Loucy (cell line): ENCODE data around the gene TMPO.

ENCODE experiments used
- H2AFZ ChIP-seq: fragments of 200-600 bp; sonication (generic); 2 replicates; pipeline ENCODE4 v1.6.0; 2016; ENCODE audit warnings: antibody characterized with exemption, mild to moderate bottlenecking, low read length, moderate library complexity
- H3F3A ChIP-seq: fragments of 200-600 bp; 2 replicates; pipeline ENCODE4 v1.6.0; 2016; ENCODE audit warnings: antibody characterized with exemption, low read depth, mild to moderate bottlenecking
- H3K27me3 ChIP-seq: fragments of 200-600 bp; sonication (generic); 2 replicates; pipeline ENCODE4 v1.6.1; 2014; ENCODE audit warnings: low read length, mild to moderate bottlenecking; ENCODE audit not compliant: insufficient read depth, poor library complexity, severe bottlenecking
- H3K36me3 ChIP-seq: fragments of 200-600 bp; sonication (generic); 2 replicates; pipeline ENCODE4 v1.6.1; 2016; ENCODE audit warnings: low read length; ENCODE audit not compliant: insufficient read depth
- H3K4me1 ChIP-seq: fragments of 200-600 bp; sonication (generic); 2 replicates; pipeline ENCODE4 v1.5.1; 2014; ENCODE audit warnings: low read length, mild to moderate bottlenecking; ENCODE audit not compliant: insufficient read depth, poor library complexity, severe bottlenecking
- H3K4me2 ChIP-seq: fragments of 200-600 bp; sonication (generic); 2 replicates; pipeline ENCODE4 v1.6.0; 2014; ENCODE audit warnings: antibody characterized with exemption, low read length, low read depth, mild to moderate bottlenecking; ENCODE audit not compliant: poor library complexity, severe bottlenecking
- H3K4me3 ChIP-seq: fragments of 200-600 bp; sonication (generic); 2 replicates; pipeline ENCODE4 v1.5.1; 2014; ENCODE audit warnings: low read length, mild to moderate bottlenecking, mixed read lengths; ENCODE audit not compliant: poor library complexity, severe bottlenecking
- H3K79me2 ChIP-seq: fragments of 200-600 bp; sonication (generic); 2 replicates; pipeline ENCODE4 v1.6.1; 2014; ENCODE audit warnings: low read length; ENCODE audit not compliant: insufficient read depth
- H3K9ac ChIP-seq: fragments of 200-600 bp; sonication (generic); 2 replicates; pipeline ENCODE4 v1.6.0; 2014; ENCODE audit warnings: mild to moderate bottlenecking, low read depth, low read length, moderate library complexity; ENCODE audit not compliant: poor library complexity, severe bottlenecking
- H3K9me2 ChIP-seq: fragments of 200-600 bp; sonication (generic); replicated peaks from 2 replicates; pipeline ENCODE4 v1.6.1; 2016; ENCODE audit warnings: low read depth, low read length, mixed read lengths
- H3K9me3 ChIP-seq: fragments of 200-600 bp; sonication (generic); 2 replicates; pipeline ENCODE4 v1.6.1; 2014; ENCODE audit warnings: mild to moderate bottlenecking, antibody characterized with exemption, low read length, low read depth; ENCODE audit not compliant: insufficient read depth
- H4K20me1 ChIP-seq: fragments of 200-600 bp; sonication (generic); 2 replicates; pipeline ENCODE4 v1.6.0; 2014; ENCODE audit warnings: antibody characterized with exemption, low read length, mild to moderate bottlenecking; ENCODE audit not compliant: insufficient read depth, poor library complexity, severe bottlenecking
- EZH2phosphoT487 ChIP-seq: fragments of 200-600 bp; IDR thresholded peaks from 2 replicates; pipeline ENCODE4 v1.6.1; 2018; ENCODE audit warnings: antibody characterized with exemption, mild to moderate bottlenecking, moderate library complexity, borderline replicate concordance
- TF ChIP-seq, protein P1 (sequence below): fragments of 200-600 bp; sonication (generic); conservative IDR thresholded peaks from 2 replicates; pipeline ENCODE4 v1.5.1; 2014; ENCODE audit warnings: mild to moderate bottlenecking, antibody characterized with exemption, low read length

Gene TMPO

DNA sequence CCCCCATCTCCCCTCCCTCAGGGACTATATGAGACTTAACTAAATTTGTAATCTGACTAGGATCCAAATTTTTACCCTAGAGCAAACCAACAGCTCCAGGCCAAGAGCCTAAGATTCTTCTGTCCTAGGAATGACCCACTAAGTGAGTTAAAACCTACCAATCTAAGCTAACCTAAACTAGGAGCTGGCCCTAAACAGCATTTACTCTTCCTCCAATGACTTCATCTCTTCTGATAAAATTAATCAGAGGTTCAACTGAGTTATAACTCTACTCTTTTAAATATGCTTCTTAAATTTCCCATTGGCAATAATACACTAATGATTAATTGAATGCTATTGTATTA is 39.9 kb upstream of the TMPO start:
- Histone ChIP-seq H3K36me3 (no peaks in the 10 kb centered on the region), H3K9me2 (no peaks in the 10 kb centered on the region), H3K4me1 (no peaks in the 10 kb centered on the region), H4K20me1 (no peaks in the 10 kb centered on the region), H3K9ac (no peak overlapping the region), H3F3A (no peaks in the 10 kb centered on the region), H3K4me3 (no peak overlapping the region), H3K27me3 (no peaks in the 10 kb centered on the region), H3K9me3 (no peaks in the 10 kb centered on the region), H2AFZ (no peak overlapping the region), H3K4me2 (no peak overlapping the region), H3K79me2 (no peaks in the 10 kb centered on the region)
- TF ChIP-seq EZH2phosphoT487: no peak
- TF ChIP-seq, protein P1, sequence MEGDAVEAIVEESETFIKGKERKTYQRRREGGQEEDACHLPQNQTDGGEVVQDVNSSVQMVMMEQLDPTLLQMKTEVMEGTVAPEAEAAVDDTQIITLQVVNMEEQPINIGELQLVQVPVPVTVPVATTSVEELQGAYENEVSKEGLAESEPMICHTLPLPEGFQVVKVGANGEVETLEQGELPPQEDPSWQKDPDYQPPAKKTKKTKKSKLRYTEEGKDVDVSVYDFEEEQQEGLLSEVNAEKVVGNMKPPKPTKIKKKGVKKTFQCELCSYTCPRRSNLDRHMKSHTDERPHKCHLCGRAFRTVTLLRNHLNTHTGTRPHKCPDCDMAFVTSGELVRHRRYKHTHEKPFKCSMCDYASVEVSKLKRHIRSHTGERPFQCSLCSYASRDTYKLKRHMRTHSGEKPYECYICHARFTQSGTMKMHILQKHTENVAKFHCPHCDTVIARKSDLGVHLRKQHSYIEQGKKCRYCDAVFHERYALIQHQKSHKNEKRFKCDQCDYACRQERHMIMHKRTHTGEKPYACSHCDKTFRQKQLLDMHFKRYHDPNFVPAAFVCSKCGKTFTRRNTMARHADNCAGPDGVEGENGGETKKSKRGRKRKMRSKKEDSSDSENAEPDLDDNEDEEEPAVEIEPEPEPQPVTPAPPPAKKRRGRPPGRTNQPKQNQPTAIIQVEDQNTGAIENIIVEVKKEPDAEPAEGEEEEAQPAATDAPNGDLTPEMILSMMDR: no peak

DNA sequence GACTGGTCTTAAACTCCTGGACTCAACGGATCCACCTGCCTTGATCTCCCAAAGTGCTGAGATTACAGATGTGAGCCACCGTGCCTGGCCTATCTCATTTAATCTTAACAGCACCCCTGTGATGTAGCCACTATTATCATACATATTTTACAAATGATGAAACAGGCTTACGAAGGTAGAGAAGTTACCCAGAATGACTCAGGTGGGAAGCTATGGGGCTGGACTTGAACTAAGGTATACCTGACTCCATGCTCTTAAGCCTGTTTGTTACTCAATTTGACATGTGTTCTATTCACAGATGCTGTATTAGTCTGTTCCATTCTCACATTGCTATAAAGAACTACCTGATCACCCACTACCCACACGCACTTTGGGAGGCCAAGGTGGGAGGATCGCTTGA is 36.8 kb upstream of the TMPO start:
- no peaks in the 10 kb centered on the region for H3K9me3 ChIP-seq
- no peaks in the 10 kb centered on the region for H4K20me1 ChIP-seq
- H3K79me2 ChIP-seq: no peaks in the 10 kb centered on the region
- no peaks in the 10 kb centered on the region for H3K27me3 ChIP-seq
- TF ChIP-seq, protein P1: no peak
- no peak for TF ChIP-seq EZH2phosphoT487
- no peak overlapping the region for H3K4me2 ChIP-seq
- no peaks in the 10 kb centered on the region for H3K36me3 ChIP-seq
- no peak overlapping the region for H3K4me3 ChIP-seq
- H3K9me2 ChIP-seq: no peaks in the 10 kb centered on the region
- no peak overlapping the region for H2AFZ ChIP-seq
- no peaks in the 10 kb centered on the region for H3K4me1 ChIP-seq
- H3F3A ChIP-seq: no peaks in the 10 kb centered on the region
- H3K9ac ChIP-seq: no peak overlapping the region

DNA sequence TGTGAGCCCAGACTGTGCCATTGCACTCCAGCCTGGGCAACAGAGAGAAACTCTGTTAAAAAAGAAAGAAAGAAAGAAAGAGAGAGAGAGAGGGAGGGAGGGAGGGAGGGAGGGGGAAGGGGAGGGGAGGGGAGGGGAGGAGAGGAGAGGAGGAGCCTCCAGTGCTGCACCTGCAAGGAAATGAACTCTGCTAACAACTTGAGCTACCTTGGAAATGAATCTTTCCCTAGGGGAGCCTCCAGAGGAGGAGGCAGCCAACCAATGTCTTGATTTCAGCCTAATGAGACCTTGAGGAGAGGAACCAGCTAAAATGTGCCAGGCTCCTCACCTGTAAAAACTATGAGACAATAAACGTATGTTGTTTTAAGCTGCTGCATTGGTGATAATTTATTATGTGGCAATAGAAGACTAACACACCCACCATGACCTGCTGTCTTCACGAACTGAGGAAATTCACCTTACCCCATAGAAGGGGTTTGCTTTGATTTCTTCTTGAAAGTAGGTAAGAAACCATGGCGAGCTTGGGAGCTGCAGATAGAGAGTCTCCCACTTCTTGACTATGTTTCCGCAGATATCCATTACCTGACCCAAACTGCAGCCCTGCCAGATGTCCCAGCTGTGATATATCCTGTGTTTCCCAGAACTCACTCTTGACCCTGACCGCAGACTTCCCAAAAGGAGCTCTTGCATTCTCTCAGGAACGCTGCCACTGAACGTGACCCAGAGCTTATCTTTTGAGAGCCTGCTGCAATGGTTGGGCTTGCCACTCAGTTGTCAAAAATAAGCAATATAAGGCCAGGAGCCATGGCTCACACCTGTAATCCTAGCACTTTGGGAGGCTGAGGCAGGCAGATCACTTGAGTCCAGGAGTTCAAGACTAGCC is 31.5 kb upstream of the TMPO start:
- Histone ChIP-seq H3K36me3 (no peaks in the 10 kb centered on the region), H2AFZ (no peak overlapping the region), H3K4me2 (no peak overlapping the region), H3F3A (no peaks in the 10 kb centered on the region), H3K9me3 (no peaks in the 10 kb centered on the region), H3K9me2 (no peaks in the 10 kb centered on the region), H3K9ac (no peak overlapping the region), H4K20me1 (no peaks in the 10 kb centered on the region), H3K4me3 (no peak overlapping the region), H3K4me1 (no peaks in the 10 kb centered on the region), H3K79me2 (no peaks in the 10 kb centered on the region), H3K27me3 (no peaks in the 10 kb centered on the region)
- no peak for TF ChIP-seq EZH2phosphoT487
